ENCODE data around the gene CDH23.

The CDH23 gene

DNA sequence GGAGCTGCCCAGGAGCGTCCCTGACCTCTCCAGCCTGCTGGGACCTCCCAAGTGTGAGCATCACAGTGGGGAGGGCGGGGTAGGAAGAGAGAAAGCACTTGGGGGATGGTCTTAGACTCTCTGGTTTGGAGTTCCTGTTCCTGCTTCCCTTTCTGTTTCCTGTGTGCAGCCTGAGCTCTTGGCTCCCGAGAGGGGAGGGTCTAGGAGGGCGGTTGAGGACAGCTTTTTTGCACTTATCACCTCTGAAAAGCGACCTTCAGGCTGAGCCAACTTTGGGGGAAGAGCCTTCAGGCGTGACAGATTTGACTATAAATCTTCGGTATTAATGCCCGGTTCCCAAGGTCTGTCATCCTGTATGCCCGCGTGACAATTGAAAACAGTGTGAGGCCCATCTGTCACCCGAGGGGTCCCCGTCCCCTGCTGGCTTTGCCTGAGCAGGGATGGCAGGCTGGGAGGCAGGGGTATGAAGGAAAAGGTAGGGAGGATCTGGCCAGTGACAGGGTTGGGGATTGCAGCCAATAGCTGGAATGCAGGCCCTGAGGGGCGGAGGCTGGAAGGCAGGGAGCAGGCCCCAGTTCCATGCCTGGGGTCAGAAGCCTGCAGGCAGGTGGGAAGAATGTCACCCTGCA, 78.6 kb downstream of the CDH23 start:
- Histone ChIP-seq H3K9ac (no peak overlapping the region), H3K27ac (no peak overlapping the region), H3K79me2 (peaks cover 7% of the 10 kb centered on the region), H3K9me3 (ENCODE audit: control insufficient read depth, low read length) (no peaks in the 10 kb centered on the region), H2AFZ (peak overlapping the region; percentile 39), H3K36me3 (ENCODE audit: control insufficient read depth, insufficient read depth, low read length) (no peaks in the 10 kb centered on the region), H3K27me3 (ENCODE audit: control insufficient read depth, insufficient read depth, low read length) (no peaks in the 10 kb centered on the region), H3K4me2 (ENCODE audit: low read length) (no peak overlapping the region), H3K4me1 (peaks cover 3% of the 10 kb centered on the region), H3K4me3 (ENCODE audit: low read depth, low read length) (no peak overlapping the region)
- TF ChIP-seq, protein P1, sequence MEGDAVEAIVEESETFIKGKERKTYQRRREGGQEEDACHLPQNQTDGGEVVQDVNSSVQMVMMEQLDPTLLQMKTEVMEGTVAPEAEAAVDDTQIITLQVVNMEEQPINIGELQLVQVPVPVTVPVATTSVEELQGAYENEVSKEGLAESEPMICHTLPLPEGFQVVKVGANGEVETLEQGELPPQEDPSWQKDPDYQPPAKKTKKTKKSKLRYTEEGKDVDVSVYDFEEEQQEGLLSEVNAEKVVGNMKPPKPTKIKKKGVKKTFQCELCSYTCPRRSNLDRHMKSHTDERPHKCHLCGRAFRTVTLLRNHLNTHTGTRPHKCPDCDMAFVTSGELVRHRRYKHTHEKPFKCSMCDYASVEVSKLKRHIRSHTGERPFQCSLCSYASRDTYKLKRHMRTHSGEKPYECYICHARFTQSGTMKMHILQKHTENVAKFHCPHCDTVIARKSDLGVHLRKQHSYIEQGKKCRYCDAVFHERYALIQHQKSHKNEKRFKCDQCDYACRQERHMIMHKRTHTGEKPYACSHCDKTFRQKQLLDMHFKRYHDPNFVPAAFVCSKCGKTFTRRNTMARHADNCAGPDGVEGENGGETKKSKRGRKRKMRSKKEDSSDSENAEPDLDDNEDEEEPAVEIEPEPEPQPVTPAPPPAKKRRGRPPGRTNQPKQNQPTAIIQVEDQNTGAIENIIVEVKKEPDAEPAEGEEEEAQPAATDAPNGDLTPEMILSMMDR (IDR thresholded peaks at IDR 0.05): no peak

DNA sequence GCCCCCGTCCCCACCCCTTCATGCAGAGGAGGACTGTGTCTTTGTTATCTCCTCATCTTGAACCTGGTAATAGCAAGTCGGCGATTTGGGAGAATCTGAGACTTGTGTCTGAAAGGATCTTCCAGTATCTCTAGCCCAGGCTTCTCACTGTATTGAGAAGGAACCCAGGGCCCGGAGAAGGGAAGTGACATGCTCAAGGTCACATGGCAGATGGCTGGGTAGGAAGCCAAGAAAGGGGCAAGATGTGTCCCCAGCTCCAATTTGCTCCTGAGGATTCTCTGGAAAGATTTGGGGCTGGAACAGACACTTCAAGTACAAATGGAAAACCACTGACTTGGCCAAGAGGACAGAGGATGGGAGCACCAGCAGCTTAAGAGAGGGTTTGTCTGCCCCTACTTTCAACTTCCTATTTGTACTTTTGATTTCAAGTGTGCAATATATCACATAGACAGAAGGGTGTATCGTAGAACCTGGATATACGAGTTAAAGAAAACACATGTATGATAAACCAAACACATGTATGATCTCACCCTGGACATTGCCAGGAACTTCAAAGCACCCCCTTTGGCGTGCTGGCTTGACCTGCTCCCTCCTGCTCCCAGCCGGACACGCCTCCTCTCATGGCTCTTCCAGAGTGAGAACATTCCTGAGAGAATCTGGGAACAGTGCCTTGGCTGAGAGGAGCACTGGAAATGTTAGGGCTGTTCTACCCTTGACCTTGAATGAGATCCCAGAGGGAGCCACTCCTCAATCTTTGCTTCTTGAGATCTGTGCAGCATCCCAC, 79.7 kb downstream of the CDH23 start:
- no peak overlapping the region for H2AFZ ChIP-seq
- H3K4me2 ChIP-seq (ENCODE audit: low read length): no peak overlapping the region
- H3K4me3 ChIP-seq (ENCODE audit: low read depth, low read length): no peak overlapping the region
- H3K27me3 ChIP-seq (ENCODE audit: control insufficient read depth, insufficient read depth, low read length): no peaks in the 10 kb centered on the region
- no peak overlapping the region for H3K27ac ChIP-seq
- H3K4me1 ChIP-seq: peaks cover 3% of the 10 kb centered on the region
- H3K9ac ChIP-seq: no peak overlapping the region
- TF ChIP-seq, protein P1 (IDR thresholded peaks at IDR 0.05): no peak
- H3K9me3 ChIP-seq (ENCODE audit: control insufficient read depth, low read length): no peaks in the 10 kb centered on the region
- no peaks in the 10 kb centered on the region for H3K36me3 ChIP-seq (ENCODE audit: control insufficient read depth, insufficient read depth, low read length)
- H3K79me2 ChIP-seq: peaks cover 8% of the 10 kb centered on the region

DNA sequence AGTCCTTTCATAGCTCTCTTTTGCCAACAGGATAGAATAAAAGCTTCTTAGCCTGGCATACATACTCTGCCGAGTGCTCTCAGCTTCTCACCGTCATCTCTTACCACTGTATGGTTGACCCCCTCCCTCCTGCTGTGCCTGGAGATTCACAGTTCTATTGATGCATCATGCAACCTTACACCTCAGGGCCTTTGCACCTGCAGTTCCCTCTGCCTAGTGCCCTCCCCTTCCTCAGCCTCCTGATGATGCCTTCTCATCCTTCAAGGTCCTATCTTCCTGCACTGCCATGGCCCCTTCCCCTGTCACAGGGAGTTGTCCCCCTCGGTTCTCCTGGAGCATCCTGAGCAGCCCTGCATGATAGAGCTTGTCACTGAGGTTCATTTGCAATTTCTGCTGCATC, 81.5 kb downstream of the CDH23 start:
- H2AFZ ChIP-seq: no peak overlapping the region
- H3K9ac ChIP-seq: no peak overlapping the region
- no peaks in the 10 kb centered on the region for H3K36me3 ChIP-seq (ENCODE audit: control insufficient read depth, insufficient read depth, low read length)
- no peak overlapping the region for H3K4me3 ChIP-seq (ENCODE audit: low read depth, low read length)
- no peaks in the 10 kb centered on the region for H3K27me3 ChIP-seq (ENCODE audit: control insufficient read depth, insufficient read depth, low read length)
- TF ChIP-seq, protein P1 (IDR thresholded peaks at IDR 0.05): no peak
- H3K9me3 ChIP-seq (ENCODE audit: control insufficient read depth, low read length): no peaks in the 10 kb centered on the region
- no peak overlapping the region for H3K4me2 ChIP-seq (ENCODE audit: low read length)
- no peak overlapping the region for H3K27ac ChIP-seq
- H3K79me2 ChIP-seq: peaks cover 8% of the 10 kb centered on the region
- H3K4me1 ChIP-seq: peaks cover 3% of the 10 kb centered on the region

DNA sequence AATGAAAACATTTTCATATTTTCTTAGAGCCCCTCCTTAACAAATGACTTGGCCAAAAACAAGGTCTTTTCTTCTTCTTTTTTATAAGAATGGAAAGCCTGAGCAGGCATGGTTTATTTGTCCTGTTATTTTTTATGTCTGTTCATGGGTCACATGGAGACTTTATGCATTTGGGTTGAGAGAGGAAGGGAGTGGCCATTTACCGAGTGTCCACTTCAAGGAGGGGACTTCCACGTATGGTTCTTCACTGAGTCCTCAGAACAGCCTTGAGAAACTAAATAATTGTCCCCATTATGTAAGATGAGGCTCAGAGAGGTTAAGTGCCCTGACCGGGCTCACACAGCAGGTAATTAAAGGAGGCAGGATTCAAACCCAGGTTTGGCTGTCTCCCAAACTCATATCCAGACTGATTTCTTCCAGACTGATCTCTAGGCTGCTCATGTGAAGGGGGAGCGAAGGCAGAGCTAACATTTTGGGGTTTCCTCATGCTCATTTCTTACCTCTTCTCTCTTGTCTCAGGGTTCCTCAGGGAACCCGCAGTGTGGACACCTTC, 82.2 kb downstream of the CDH23 start:
- Histone ChIP-seq H3K4me1 (peaks cover 3% of the 10 kb centered on the region), H3K79me2 (peaks cover 7% of the 10 kb centered on the region), H3K4me3 (ENCODE audit: low read depth, low read length) (no peak overlapping the region), H2AFZ (no peak overlapping the region), H3K9ac (no peak overlapping the region), H3K27me3 (ENCODE audit: control insufficient read depth, insufficient read depth, low read length) (no peaks in the 10 kb centered on the region), H3K27ac (no peak overlapping the region), H3K9me3 (ENCODE audit: control insufficient read depth, low read length) (no peaks in the 10 kb centered on the region), H3K36me3 (ENCODE audit: control insufficient read depth, insufficient read depth, low read length) (no peaks in the 10 kb centered on the region), H3K4me2 (ENCODE audit: low read length) (no peak overlapping the region)
- TF ChIP-seq, protein P1 (IDR thresholded peaks at IDR 0.05): no peak
